NCI-H146 treated with DMSO at 0.1 percent for 48 hours (cell line): ENCODE measurements around the gene VAPA.

Experiments
- DNase-seq: peaks from one replicate; lab custom pipeline; 2025; ENCODE audit not compliant: unreplicated experiment; lab: John Stamatoyannopoulos, UW

The VAPA gene

GRCh38 chr18:9933865-9934264 is 20.0 kb downstream of the VAPA start:
- no peak for DNase-seq

GRCh38 chr18:9934274-9934673 is 20.5 kb downstream of the VAPA start:
- DNase-seq: no peak

GRCh38 chr18:9941103-9941502 is 27.3 kb downstream of the VAPA start:
- DNase-seq: peak; percentile 72

- DNase-seq: no peak
Observed at GRCh38 chr18:9941660-9942059, 27.8 kb downstream of the VAPA start.

- DNase-seq: peak; percentile 96
Observed at GRCh38 chr18:9943311-9943710, 29.5 kb downstream of the VAPA start.

GRCh38 chr18:9944805-9945204 is 31.0 kb downstream of the VAPA start:
- no peak for DNase-seq

GRCh38 chr18:9946831-9947230 is 33.0 kb downstream of the VAPA start:
- no peak for DNase-seq

GRCh38 chr18:9947248-9947647 is 33.4 kb downstream of the VAPA start:
- no peak for DNase-seq

- no peak for DNase-seq
Observed at GRCh38 chr18:9949315-9949714, 35.5 kb downstream of the VAPA start.

GRCh38 chr18:9949861-9950260 is 36.0 kb downstream of the VAPA start:
- DNase-seq: no peak

- no peak for DNase-seq
Observed at GRCh38 chr18:9950289-9951016, 36.6 kb downstream of the VAPA start.

GRCh38 chr18:9951022-9951859 is 37.4 kb downstream of the VAPA start:
- DNase-seq: no peak

- DNase-seq: no peak
Observed at GRCh38 chr18:9952633-9953416, 39.0 kb downstream of the VAPA start.

- DNase-seq: no peak
Observed at GRCh38 chr18:9958861-9959399, 45.1 kb downstream of the VAPA start.

GRCh38 chr18:9959564-9959963 is 45.7 kb downstream of the VAPA start:
- DNase-seq: no peak

GRCh38 chr18:9960258-9960904 is 46.6 kb downstream of the VAPA start:
- DNase-seq: no peak

- DNase-seq: no peak
Observed at GRCh38 chr18:9961041-9961440, 47.2 kb downstream of the VAPA start.

- DNase-seq: no peak
Observed at GRCh38 chr18:9965711-9966624, 52.2 kb downstream of the VAPA start.

GRCh38 chr18:9968081-9968848 is 54.4 kb downstream of the VAPA start:
- no peak for DNase-seq
